Thyroid gland (tissue), 4 donors: Measurements from ENCODE around the gene SCD5. TPM values are rescaled to one million over a fixed set of nuclear protein-coding genes. Genes with fewer than 3 reads are reported as not detected.
A peak's percentile ranks its signal among the peaks of the same experiment; 100 is the strongest.

Source experiments
- DNase-seq, 2 donors: peaks; one replicate each; pipeline ENCODE4 v3.0.0-alpha.2; 2019
- H3K27ac ChIP-seq, 3 donors: fragments of 200-600 bp; sonication (generic); 1 replicate in 2 of 3; 2 replicates in 1 of 3; pipeline ENCODE4 v1.5.1; 2016 to 2019; ENCODE audit warnings: mild to moderate bottlenecking in 1 of 3, moderate library complexity in 1 of 3
- H3K27me3 ChIP-seq: fragments of 200-600 bp; sonication (generic); one replicate; pipeline ENCODE4 v1.5.1; 2019
- H3K36me3 ChIP-seq, 2 donors: fragments of 200-600 bp; sonication (generic); one replicate each; pipeline ENCODE4 v1.5.1; 2016 to 2019
- H3K4me1 ChIP-seq, 2 donors: fragments of 200-600 bp; sonication (generic); one replicate each; pipeline ENCODE4 v1.5.1; 2017 to 2019
- H3K4me3 ChIP-seq, 3 donors: fragments of 200-600 bp; sonication (generic); replicated peaks in 1 of 3; 1 replicate in 2 of 3; 2 replicates in 1 of 3; pipeline ENCODE4 v1.5.1; 2016; ENCODE audit warnings: mild to moderate bottlenecking in 1 of 3
- H3K9me3 ChIP-seq: fragments of 200-600 bp; sonication (generic); one replicate; pipeline ENCODE4 v1.5.1; 2017
- POLR2A ChIP-seq, 2 donors: fragments of 450-650 bp; IDR thresholded peaks; one replicate each; pipeline ENCODE4 v1.6.1; 2017; ENCODE audit warnings: antibody characterized with exemption in 2 of 2, mild to moderate bottlenecking in 2 of 2, moderate library complexity in 1 of 2
- WGBS, 2 donors: methylation state at CpG; one replicate each; pipeline ENCODE4 v1.1.5; 2017; 5-methylcytosine and 5-hydroxymethylcytosine counted together
- intact Hi-C: fragments of 100-400 bp; cut with DNase I; formaldehyde crosslinking; loops from one replicate; pipeline ENCODE4 v1.15.1; 2023
- total RNA-seq, 4 donors: library from RNA; depleted of rRNA; stranded (reverse); fragments of >200 nt; gene quantifications; one replicate each; pipeline ENCODE4 v1.2.3, GENCODE V29; 2016
- TF ChIP-seq, protein P1 (sequence below), 6 experiments: fragments of 200-600 bp in 3 of 6; fragments of 450-650 bp in 3 of 6; sonication (generic) in 3 of 6; IDR thresholded peaks; one replicate each; pipeline ENCODE4 v1.5.1; 2016 to 2019; ENCODE audit warnings: antibody characterized with exemption in 6 of 6, mild to moderate bottlenecking in 2 of 6, inconsistent platforms in 1 of 6, moderate library complexity in 1 of 6

SCD5 gene
- total RNA-seq, 4 donors from 2014 or later, result 47.0 to 96.4 (median 54.8) TPM

- no peak overlapping the region for H3K27ac ChIP-seq
- H3K4me3 ChIP-seq, result no peak overlapping the region
- peaks cover 6 to 7% of the 10 kb centered on the region in 2 donors for H3K4me1 ChIP-seq
- DNase-seq, result no peak
- 82 to 86% methylated on average over 1 of the region's 1 CpG for WGBS, 2 donors
- peaks cover 19 to 24% of the 10 kb centered on the region in 2 donors for H3K36me3 ChIP-seq
- intact Hi-C loops, result no loop called here
- H3K27me3 ChIP-seq, result no peaks in the 10 kb centered on the region
- TF ChIP-seq, protein P1, sequence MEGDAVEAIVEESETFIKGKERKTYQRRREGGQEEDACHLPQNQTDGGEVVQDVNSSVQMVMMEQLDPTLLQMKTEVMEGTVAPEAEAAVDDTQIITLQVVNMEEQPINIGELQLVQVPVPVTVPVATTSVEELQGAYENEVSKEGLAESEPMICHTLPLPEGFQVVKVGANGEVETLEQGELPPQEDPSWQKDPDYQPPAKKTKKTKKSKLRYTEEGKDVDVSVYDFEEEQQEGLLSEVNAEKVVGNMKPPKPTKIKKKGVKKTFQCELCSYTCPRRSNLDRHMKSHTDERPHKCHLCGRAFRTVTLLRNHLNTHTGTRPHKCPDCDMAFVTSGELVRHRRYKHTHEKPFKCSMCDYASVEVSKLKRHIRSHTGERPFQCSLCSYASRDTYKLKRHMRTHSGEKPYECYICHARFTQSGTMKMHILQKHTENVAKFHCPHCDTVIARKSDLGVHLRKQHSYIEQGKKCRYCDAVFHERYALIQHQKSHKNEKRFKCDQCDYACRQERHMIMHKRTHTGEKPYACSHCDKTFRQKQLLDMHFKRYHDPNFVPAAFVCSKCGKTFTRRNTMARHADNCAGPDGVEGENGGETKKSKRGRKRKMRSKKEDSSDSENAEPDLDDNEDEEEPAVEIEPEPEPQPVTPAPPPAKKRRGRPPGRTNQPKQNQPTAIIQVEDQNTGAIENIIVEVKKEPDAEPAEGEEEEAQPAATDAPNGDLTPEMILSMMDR (IDR thresholded peaks at IDR 0.05), result no peak
- TF ChIP-seq POLR2A (IDR thresholded peaks at IDR 0.05), result no peak
- H3K9me3 ChIP-seq, result no peaks in the 10 kb centered on the region
Measured at GRCh38 chr4:82814034-82814433, 15.4 kb upstream of the SCD5 start.

- Histone ChIP-seq H3K4me3 (no peak overlapping the region), H3K4me1 (peaks cover 6 to 7% of the 10 kb centered on the region in 2 donors), H3K27ac (peak overlapping the region in 2 of 3 donors; percentile 32 to 64), H3K27me3 (no peaks in the 10 kb centered on the region), H3K36me3 (peaks cover 0 to 4% of the 10 kb centered on the region in 2 donors), H3K9me3 (no peaks in the 10 kb centered on the region)
- no peak for DNase-seq
- TF ChIP-seq, protein P1 (IDR thresholded peaks at IDR 0.05), result no peak
- intact Hi-C loops, result no loop called here
- WGBS, 2 donors, result 25 to 31% methylated on average over 6 of the region's 6 CpGs
Measured at GRCh38 chr4:82811838-82812341, 13.3 kb upstream of the SCD5 start.

GRCh38 chr4:82811392-82811791 is 12.8 kb upstream of the SCD5 start:
- H3K27ac ChIP-seq, result no peak overlapping the region
- no peaks in the 10 kb centered on the region for H3K27me3 ChIP-seq
- intact Hi-C loops, result no loop called here
- H3K9me3 ChIP-seq, result no peaks in the 10 kb centered on the region
- no peaks in the 10 kb centered on the region for H3K36me3 ChIP-seq
- H3K4me1 ChIP-seq, result peaks cover 6 to 7% of the 10 kb centered on the region in 2 donors
- DNase-seq, result no peak
- no peak for TF ChIP-seq POLR2A (IDR thresholded peaks at IDR 0.05)
- TF ChIP-seq, protein P1 (IDR thresholded peaks at IDR 0.05), result no peak
- no peak overlapping the region for H3K4me3 ChIP-seq
- WGBS, 2 donors, result 83 to 91% methylated on average over 1 of the region's 1 CpG

DNA sequence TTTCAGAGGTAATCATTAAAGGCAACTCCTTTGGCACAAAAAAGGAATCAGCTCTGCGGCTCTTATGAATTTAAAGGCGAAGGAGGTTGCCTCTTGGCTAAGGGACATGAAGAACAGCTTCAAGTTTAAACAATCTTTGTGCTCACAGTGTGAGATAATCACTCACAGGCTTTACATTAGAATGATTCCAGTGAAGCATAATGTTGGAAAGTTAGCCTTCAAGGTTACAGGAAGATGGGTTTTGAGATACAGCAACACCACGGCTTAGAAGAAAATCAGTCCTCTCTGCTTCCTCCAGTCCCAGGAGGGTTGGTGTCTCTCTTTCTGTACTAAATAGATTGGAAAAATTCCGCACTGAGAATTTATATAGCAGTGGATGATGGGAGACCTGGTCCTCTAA is 11.6 kb upstream of the SCD5 start:
- no peak for DNase-seq
- no peaks in the 10 kb centered on the region for H3K27me3 ChIP-seq
- no peak for TF ChIP-seq POLR2A (IDR thresholded peaks at IDR 0.05)
- 64 to 78% methylated on average over 4 of the region's 4 CpGs for WGBS, 2 donors
- no peaks in the 10 kb centered on the region for H3K36me3 ChIP-seq
- H3K4me1 ChIP-seq, result peaks cover 6 to 7% of the 10 kb centered on the region in 2 donors
- no peak overlapping the region for H3K4me3 ChIP-seq
- H3K9me3 ChIP-seq, result no peaks in the 10 kb centered on the region
- no peak overlapping the region for H3K27ac ChIP-seq
- intact Hi-C loops, result no loop called here

- Histone ChIP-seq H3K4me3 (no peak overlapping the region), H3K27me3 (no peaks in the 10 kb centered on the region), H3K4me1 (peaks cover 6 to 7% of the 10 kb centered on the region in 2 donors), H3K9me3 (no peaks in the 10 kb centered on the region), H3K27ac (no peak overlapping the region), H3K36me3 (no peaks in the 10 kb centered on the region)
- DNase-seq, result no peak
- intact Hi-C loops, result loop anchor here (5.0 kb wide), 1 partner anchor 342 kb away; no protein-coding TSS in a partner anchor
- TF ChIP-seq POLR2A (IDR thresholded peaks at IDR 0.05), result no peak
Measured at GRCh38 chr4:82809619-82810018, 11.0 kb upstream of the SCD5 start.

GRCh38 chr4:82803746-82804145 is 5.2 kb upstream of the SCD5 start:
- H3K4me1 ChIP-seq, result peaks cover 0 to 6% of the 10 kb centered on the region in 2 donors
- intact Hi-C loops, result no loop called here
- no peak for DNase-seq
- WGBS, 2 donors, result 92 to 95% methylated on average over 4 of the region's 4 CpGs
- no peak overlapping the region for H3K4me3 ChIP-seq
- TF ChIP-seq, protein P1 (IDR thresholded peaks at IDR 0.05), result no peak
- TF ChIP-seq POLR2A (IDR thresholded peaks at IDR 0.05), result no peak
- no peaks in the 10 kb centered on the region for H3K27me3 ChIP-seq
- H3K36me3 ChIP-seq, result no peaks in the 10 kb centered on the region
- H3K9me3 ChIP-seq, result no peaks in the 10 kb centered on the region
- no peak overlapping the region for H3K27ac ChIP-seq
